HG03175 (cell line): ENCODE measurements around the gene MEI1.
"Not testable (repeated sequence)": the region's sequence is repeated elsewhere in the genome, so short reads cannot be mapped to it uniquely, and the experiment has no call there.

Source experiments
- ATAC-seq: cut with Tn5 transposase; IDR thresholded peaks from one replicate; pipeline ENCODE4 v1.9.1; 2021; ENCODE audit warnings: mild to moderate bottlenecking, moderate library complexity; ENCODE audit not compliant: unreplicated experiment

Gene MEI1

DNA sequence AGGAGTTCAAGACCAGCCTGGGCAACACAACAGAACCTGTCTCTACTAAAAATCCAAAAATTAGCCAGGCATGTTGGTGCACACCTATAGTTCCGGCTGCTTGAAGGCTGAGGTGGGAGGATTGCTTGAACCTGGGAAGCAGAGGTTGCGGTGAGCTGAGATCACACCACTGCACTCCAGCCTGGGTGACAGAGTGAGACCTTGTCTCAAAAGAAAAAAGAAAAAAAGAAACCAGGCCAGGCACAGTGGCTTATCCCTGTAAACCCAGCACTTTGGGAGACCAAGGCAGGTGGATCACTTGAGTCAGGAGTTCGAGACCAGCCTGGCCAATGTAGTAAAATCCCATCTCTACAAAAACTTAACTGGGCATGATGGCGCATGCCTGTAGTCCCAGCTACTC lies 33.9 kb downstream of the MEI1 start:
- not testable (repeated sequence) for ATAC-seq

DNA sequence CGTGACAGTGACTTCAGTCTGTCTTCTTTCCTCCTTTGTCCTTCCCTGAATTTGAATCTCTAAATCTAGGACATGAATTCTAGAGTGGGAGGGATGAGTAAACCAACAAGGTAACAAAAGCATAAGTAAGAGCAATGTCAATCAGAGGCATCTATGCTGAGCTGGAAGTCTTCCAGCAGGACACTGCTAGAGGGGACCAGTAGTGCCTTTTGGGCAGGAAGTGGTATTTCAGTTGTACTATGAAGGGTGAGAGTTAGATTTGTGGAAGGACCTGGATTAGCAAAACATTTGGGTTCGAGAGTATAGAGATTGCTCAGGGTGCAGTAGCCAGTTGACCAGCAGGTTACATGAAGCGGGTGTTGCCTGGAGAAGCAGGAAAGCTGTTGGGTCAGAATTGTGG lies 40.3 kb downstream of the MEI1 start:
- ATAC-seq = no peak

DNA sequence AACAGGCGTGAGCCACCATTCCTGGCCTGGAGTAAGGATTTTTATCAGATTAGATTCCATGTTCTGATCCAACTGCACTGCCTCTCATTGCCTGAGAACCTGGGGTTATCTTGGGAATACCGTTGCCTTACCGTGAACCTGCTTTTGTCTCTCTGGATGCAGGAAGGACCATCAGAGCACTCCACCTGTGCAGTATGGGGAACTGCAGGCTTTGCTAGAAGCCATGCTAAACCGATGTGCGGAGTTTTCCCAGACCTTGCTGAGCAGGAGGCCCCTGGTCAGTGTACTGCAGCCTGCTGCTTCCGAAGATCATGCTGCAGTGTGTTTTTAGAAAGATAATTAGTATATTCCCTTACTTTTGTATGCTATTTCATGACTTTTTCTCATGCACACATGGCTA lies 43.6 kb downstream of the MEI1 start:
- ATAC-seq = no peak

DNA sequence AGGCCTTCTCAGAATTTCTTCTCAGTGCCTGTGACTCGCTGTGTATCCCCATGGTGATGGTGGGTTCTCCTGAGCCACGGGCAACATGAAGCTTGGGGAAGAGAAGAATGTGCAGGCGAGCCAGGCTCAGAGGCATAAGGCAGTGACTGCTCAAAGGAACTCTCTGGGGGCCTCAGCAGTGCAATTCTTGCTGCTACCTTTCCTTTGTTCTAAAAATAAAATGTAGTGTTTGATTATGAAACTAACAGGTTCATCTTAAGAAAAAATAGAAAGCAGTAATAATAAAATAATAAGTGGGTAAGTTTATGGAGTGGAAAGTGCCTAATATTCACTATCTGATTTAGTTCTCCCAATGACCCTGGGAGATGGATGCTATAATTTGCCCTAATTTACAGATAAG lies 46.7 kb downstream of the MEI1 start:
- no peak for ATAC-seq

DNA sequence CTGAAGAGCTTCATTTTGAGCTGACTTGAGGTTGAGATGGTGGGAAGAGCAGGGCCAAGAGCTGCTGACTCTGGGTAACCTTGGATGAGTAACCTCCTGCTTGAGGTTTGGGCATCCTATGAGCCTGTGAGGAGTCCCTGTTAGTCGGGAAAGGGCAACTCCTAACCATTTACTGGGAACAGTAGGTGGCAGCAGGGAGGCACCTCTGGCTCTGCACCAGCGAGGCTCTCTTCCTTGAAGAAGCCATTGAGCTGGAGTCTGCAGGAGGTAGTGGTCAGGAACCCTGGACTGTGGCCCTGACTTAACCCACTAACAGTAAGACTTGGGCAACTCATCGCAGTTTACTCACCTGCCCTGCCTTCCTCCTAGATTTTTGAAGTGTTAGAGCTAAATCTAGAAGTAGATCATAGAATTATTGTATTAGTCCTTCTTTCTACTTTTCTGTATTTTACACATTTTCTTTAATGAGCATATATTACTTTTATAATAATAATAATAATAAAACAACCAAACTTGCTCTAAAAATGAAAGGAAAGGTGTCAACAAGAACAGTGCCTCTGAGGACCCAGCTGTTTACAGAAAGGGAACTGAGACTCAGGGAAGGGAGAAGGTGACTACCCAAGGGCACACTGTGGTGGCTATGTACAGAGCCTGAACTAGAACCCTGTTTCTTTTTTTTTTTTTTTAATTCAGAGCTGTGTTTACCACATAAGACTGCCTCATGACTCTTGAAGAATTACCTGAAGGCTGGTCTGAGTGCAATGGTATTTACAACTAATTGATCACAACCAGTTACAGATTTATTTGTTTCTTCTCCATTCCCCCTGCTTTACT lies 47.5 kb downstream of the MEI1 start:
- ATAC-seq = peak; percentile 83

DNA sequence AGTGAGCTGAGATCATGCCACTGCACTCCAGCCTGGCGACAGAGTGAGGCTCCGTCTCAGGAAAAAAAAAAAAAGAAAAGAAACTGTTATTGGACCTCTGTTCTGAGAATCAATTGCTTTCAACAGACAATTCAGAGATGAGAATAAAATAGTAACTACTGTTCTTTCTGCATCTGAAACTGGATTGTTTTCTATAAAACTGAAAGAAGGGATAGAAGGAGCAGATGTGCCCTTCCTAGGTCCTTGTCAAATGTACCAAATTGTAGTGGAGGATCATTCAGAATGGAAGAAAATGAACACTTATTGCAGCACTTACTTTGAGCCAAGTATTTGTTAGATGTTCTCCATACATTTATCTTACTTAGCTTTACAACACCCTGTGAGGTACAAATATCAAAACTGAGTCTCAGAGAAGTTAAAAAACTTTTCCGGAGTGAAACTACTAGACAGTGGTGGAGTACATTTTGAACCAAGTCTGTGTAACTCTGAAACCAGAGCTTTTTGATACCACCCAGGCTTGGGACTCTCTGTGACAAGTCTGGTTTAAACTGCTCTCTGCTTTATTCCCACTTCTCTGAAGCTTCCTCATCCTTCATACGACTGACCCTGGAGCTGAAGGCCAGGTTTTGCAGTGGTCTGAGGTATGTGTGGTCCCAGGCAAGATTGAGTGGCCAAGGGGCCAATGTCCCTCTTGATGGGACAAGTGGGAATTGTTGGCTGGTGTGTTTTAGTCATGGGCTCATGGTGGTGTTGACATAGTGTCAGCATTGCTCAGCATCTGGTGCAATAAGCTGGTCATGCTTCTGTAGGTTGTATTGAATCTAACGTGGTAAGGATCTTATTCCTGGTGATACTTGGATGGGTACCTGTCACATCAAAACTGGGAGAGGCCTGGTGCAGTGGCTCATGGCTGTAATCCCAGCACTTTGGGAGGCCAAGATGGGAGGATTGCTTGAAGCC lies 53.0 kb downstream of the MEI1 start:
- ATAC-seq = no peak

DNA sequence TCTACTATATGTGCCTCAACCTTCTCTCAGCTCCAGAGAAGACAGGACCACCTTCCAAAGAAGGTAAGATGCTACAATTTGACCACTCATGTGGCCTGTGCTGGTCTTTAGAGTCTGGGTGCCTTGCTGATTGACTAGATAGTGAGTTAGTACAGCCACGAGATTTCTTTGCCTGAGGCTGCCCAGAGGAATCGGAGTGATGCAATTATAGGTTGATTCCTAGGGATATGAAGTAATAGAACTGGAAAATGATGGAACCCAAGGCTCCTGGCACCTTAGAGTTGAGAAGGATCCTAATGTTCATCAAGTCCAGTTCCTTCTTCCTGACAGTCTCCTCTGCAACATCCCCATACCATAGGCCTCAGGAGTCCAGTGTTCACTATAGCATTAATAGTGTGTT lies 54.7 kb downstream of the MEI1 start:
- ATAC-seq = no peak

DNA sequence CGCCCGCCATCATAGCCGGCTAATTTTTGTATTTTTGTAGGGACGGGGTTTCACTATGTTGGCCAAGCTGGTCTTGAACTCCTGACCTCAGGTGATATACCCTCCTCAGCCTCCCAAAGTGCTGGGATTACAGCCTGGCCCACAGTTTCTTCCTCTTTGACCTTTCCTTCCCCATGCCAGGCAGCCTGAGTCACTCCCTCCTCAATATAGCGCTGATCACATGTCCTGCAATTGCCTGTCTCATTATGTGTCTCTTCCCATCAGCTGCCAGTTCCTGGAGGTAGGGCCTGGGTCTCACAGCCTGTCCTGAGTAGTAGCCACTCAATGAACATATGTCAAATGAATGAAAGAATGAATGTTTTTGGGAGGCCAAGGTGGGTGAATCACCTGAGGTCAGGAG lies 58.2 kb downstream of the MEI1 start:
- ATAC-seq = no peak

DNA sequence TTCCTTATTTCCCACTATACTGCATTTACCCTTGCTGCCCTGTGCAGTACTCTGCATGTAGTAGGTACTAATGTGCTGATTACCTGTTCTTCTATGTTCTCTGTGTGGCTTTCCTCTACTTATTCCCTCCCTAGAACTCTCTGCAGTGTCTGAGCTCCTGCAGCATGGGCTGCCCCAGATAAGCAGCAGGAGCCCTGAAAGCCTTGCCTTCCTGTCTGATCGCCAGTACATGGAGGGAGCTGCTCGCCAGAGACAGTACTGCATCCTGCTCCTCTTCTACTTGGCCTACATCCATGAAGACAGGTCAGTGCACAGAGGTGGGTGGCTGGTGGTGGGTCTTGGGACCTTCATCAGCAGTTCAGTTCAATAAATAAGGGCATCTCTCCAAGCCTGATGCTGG lies 58.9 kb downstream of the MEI1 start:
- ATAC-seq = no peak

DNA sequence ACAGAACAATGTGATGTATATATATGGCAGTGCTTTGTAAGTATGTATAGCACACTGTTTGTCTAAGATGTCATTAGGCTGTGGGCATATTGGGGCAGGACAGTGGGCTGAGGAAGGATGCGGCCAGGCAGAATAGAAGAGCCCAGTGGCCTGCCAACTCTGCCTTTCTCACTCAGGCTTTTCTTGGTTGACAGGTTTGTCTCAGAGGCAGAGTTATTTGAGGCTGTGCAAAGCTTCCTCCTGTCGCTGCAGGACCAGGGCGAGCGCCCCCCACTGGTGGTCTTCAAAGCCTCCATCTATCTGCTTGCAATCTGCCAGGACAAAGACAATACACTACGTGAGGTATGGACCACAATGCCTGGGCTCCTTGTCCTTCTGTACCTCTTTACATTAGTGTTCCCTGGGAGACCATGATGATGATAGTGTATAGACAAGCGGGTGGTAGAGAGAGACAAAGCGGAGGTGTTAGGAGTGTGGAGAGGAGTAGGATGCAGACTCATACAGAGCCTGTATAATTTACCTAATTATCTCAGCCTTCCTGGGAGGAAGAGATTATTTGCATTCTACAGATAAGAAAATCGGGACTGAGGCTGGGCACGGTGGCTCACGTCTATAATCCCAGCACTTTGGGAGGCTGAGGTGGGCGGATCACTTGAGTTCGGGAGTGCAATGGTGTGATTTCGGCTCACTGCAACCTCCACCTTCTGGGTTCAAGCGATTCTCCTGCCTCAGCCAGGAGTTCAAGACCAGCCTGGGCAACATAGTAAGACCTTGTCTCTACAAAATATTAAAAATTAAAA lies 63.9 kb downstream of the MEI1 start:
- no peak for ATAC-seq

DNA sequence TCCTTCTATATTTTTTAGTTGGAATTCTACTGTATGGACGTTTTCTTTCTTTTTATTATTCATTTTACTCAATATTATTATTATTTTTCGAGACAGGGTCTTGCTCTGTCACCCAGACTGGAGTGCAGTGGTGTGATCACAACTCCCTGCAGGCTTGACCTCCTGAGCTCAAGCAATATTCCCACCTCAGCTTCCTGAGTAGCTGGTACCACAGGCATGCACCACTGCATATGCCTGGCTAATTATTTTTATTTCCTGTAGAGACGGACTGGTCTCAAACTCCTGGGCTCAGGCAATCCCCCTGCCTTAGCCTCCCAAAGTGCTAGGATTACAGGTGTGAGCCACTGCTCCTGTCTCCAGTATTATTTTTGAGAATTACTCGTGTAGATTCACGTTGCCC lies 67.2 kb downstream of the MEI1 start:
- no peak for ATAC-seq

DNA sequence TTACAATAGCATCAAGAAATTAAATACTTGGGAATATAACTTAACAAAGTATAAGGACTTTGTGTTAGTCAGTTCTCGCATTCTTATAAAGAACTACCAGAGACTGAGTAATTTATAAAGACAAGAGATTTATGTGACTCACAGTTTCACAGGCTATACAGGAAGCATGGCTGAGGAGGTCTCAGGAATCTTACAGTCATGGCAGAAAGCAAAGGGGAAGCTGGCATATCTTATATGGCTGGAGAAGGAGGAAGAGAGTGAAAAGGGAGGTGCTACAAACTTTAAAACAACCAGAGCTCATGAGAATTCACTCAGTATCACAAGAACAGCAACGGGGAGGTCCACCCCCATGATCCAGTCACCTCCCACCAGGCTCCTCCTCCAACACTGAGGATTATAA lies 69.1 kb downstream of the MEI1 start:
- ATAC-seq = no peak

DNA sequence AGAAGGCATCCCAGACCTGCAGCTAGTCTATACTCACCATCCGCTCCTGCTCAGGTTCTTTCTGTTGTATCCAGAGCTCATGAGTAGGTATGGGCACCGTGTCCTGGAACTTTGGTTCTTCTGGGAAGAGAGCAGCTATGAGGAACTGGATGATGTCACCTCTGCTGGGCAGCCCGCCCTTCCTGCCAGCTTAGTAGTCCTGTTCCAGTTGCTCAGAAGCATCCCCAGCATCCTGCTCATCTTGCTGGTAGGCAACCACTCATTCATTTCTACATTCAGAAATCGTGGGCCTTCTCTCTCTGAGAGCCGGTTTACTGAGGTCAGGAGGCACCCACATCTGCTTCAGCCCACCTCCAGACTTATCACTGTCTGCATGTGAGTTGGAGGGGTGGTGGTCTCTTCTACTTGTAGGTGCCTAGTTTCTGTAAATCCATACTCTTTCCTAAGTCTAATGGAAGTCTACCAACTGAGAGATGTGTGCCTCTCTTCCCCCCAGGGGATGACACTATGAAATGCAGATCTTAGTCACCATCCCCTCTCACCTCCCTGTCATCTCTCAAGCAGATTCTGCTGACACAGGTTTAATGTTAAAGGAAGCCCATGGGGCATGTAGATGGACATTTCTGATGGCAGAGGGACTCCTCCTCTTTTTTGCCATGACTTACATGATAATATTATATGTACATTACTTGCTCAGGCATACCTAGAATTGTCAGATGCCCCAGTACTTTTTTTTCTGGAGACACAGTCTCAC lies 71.6 kb downstream of the MEI1 start:
- ATAC-seq = no peak

DNA sequence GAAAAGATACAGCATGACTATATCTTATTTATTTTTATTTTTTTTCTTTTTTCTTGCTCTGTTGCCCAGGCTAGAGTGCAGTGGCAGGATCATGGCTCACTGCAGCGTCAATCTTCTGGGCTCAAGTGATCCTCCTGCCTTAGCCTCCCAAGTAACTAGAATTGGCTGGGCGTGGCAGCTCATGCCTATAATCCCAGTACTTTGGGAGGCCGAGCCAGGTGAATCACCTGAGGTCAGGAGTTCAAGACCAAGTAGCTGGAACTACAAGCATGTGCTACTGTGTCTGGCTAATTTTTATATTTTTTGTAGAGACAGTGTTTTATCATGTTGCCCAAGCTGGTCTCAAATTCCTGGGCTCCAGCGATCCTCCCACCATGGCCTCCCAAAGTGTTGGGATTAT lies 72.9 kb downstream of the MEI1 start:
- ATAC-seq = no peak

DNA sequence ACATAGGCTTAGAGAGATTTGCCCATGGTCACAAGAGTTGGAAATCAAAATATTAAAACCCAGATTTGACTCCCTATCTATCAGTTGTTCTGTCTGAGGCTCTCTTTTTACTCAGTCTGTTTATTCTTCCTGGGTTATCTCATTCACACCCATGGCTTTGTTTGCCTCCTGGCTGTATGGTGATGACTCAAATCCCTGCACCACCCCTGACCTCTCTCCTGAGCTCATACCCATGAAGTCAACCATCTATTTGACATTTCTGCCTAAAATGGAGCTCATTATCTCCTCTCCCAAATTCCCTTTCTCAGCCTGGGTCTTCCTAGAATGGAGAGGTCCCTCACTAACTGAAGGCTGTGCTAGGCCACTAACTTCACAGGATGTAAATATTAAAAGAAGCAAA lies 73.3 kb downstream of the MEI1 start:
- no peak for ATAC-seq

DNA sequence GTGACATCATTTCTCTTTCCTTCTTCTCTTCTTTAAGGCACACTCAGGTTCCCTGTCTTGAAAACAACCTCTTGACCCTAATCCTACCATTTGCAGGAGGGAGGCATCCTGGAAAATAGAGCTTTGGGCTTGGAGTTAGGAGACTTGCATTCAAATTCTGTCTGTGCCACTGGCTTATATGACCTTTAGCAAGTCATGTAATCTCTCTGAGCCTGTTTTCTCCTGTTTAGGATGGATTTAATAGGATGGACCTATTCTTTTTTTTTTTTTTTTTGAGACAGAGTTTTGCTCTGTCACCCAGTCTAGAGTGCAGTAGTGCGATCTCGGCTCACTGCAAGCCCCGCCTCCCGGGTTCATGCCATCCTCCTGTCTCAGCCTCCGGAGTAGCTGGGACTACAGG lies 76.0 kb downstream of the MEI1 start:
- no peak for ATAC-seq

DNA sequence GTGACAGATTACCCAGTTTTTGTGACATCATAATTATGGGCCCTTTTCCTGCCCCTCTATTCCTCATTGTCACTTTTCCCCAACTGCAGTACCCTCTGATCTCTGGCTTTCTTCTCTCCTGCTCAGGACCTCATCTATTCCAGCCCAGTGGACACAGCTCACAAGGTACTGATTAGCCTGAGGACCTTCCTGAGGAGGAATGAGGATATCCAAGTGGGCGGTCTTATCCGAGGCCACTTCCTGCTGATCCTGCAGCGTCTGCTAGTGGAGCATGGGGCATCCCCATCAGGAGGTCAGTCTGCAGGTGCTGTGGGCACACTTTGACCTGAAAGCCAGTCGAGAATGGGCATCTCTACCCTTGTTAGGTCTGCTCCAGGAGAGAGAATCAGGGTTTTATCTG lies 76.7 kb downstream of the MEI1 start:
- no peak for ATAC-seq

DNA sequence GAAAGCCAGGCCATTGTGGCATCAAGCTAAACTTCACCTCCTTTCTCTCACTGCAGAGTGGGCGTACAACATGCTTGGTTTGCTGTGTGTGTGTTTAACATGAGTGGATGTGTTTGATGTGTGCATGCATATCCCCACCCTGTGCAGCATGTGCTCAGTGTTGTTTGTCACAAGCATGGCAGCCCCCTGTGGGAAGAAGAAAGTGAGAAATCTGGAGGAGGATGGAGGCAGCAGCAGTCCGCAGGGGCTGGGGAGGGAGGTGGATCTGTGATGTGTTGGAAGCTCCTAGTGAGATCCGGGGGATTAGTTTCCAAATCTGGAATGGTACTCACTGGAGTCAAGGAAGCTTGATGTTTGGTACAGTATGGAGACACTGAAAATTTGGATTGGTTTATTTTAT lies 77.1 kb downstream of the MEI1 start:
- no peak for ATAC-seq

DNA sequence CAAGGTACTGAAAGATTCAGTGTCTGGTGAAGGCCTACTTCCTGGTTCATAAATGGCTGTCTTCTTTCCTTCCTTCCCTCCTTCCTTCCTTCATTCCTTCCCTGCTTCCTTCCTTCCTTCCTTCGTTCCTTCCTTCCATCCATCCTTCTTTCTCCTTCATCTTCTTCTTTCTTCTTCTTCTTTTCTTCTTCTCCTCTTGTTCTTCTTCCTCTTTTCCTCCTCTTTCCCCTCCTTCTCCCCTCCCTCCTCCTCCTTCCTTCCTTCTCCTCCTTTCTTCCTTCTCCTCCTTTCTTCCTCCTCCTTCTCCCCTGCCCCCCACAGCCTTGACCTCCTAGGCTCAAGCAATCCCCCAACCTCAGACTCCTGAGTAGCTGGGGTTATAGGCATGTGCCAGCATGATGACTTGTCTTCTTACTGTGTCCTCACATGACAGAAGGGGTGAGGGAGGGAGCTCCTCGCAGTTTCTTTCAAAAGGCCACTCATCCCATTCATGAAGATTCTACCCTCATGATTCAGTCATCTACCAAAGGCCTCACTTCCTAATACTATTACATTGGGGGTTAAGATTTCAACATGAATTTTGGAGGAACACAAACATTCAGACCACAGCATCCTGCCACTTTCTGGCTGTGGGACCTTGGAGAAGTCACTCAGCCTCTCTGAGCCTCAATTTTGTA lies 78.6 kb downstream of the MEI1 start:
- no peak for ATAC-seq

DNA sequence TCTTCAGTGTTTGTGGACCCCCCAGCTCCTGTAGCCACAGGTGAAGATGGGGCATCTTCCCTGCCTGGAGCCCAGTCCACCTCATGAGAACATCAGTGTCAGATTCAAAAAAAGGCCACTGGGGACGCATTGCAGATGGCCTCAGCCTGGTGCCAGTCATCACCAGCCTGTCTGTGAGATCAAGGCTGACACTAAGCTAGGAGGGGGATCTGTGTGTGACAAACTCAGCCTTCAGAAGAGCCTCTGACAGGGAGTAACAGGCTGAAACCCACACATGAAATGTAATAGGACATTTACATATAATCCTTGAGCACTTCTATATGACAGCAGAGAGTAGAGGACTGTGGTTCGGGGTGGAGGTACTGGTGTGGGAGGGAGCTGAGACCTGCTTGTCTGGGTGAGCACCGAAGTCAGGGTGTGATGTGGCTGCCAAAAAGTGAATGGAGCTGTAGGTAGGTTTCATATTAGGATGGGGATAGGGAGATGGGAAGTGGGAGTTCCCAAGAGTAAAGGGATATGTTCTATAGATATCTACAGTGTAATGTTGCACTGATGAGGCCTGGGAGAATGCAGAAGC lies 80.7 kb downstream of the MEI1 start:
- ATAC-seq = no peak
